Measurements from ENCODE around the gene RFNG. TPM values are rescaled to one million over a fixed set of nuclear protein-coding genes. Genes with fewer than 3 reads are reported as not detected.

Gene RFNG
- total RNA-seq, 1 experiment from 2014 or later: 23.8 TPM

DNA sequence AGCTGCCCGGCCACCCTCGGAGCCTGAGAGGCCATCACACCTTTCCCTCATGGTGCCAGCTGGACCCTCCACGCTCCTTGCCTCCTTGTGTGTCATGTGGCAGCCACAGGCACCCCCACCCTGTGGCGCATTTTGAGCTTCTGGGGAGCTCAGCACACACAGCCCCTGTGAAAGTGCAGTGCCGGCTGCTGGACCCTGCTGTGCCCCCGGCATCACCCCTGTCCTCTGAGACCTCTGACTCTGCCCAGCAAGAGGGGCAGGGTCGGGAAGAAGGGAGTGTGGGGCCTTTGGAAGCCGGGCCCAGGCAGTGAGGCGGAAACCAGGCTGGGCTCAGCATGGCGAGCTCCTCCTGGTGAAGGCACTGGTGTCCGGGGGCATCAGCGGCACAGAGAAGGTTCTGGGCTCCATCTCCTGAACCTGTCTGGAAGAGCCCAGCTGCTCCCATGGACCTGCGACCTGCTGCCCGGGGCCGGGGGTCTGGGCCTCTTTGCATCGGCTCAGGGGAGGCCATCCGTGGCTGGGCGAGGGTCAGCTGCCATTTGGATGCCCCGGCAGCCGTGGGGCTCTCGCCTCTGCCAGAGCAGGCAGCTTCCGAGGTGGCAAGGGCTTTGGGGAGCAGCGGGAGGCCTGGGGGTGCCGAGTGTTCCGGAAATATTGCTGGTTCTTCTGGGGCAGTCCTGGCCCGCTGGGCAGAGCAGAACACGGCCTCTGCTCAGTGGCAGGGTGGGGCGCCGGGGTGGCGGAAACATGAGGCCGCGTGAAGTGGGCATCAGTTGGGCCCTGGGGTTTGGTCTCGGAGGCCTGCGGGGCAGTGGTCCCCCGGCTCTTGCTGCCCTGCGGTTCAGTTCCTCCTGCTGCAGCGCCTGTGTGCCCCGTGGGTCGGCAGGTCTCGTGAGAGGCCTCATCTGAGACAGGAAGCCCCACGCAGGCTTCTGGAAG, 46.8 kb downstream of the RFNG start:
- Histone ChIP-seq H3K27ac (peak overlapping the region; percentile 63), H3K27me3 (replicated peaks) (no peaks in the 10 kb centered on the region), H3K36me3 (no peaks in the 10 kb centered on the region; the same call in 1 of the 2 replicates), H3K4me1 (replicated peaks) (peaks cover 57% of the 10 kb centered on the region), H3K4me3 (no peak overlapping the region), H3K9me3 (replicated peaks) (no peaks in the 10 kb centered on the region)
- DNase-seq (ENCODE audit: low read depth in 1 of 2, low spot score in 2 of 2): no peak

DNA sequence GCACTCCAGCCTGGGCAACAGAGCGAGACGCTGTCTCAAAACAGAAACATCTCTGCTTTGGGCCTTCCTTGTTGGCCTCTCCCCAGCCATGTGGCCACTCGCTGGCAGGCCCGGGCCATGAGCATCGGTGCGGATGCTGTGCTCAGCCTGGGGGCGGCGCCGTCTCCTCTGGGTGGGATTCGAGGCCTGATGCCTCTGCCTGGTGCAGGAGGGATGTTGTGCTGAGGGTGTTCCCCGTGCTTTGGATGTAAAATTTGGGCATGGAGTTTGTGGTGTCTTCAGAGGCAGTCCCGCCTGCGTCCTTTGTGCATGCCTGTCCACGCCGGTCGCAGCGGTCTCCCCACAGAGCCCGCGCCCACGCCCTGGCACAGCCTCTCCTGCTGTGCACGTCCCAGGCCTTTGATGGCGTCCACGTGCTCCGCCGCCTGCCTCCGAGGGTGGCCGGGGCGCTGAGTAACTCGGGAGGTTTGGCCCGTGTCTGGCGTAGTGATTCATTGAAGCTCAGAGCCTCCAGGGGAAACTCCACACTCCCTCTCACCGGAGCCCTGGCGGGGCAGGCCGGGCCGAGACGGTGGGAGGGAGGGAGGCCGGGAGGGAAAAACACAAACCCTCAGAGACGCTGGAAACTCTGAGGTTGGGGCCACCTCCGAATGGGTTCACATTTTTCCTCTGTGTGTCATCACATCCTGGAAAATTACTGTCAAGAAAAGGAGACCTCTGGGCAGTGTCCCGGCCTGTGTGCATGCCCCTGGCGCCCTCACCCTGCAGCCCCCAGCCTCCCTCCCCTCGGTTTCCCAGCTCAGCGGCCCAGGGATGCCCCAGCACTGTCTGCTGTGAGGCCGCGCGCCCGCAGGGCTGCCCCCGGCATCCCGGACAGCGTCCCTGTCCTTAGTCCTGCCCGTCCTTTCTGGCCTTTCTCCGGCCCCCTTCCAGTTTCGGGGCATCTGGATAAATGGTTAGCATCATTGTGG, 47.9 kb downstream of the RFNG start:
- H3K36me3 ChIP-seq: no peaks in the 10 kb centered on the region
- H3K9me3 ChIP-seq (replicated peaks): no peaks in the 10 kb centered on the region
- no peaks in the 10 kb centered on the region for H3K27me3 ChIP-seq (replicated peaks)
- H3K27ac ChIP-seq: peak overlapping the region; percentile 63
- H3K4me1 ChIP-seq (replicated peaks): peaks cover 57% of the 10 kb centered on the region
- DNase-seq (ENCODE audit: low read depth in 1 of 2, low spot score in 2 of 2): peak; percentile 99
- no peak overlapping the region for H3K4me3 ChIP-seq

DNA sequence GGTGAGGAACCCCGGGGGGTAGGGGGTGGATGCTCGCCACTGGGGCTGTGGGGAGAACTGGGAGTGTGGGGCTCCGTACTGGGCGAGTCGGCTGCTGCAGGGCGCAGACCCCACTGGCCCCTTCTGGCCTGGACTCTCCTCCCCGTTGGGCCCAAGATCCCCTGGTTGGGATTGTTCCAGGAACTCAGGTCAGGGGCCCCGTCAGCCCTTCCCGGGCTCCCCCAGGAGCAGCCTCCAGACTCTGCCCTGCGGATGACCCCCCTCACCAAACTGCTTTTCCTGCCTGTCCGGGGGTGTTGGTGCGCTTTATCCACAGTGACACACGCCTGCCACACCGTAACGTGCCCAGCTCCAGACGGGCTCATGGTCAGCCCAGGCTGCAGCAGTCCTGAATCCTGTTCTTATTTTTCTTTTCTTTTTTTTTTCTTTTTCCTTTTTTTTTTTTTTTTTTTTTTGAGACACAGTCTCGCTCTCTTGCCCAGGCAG, 50.0 kb downstream of the RFNG start:
- DNase-seq (ENCODE audit: low read depth in 1 of 2, low spot score in 2 of 2): no peak
- Histone ChIP-seq H3K27ac (no peak overlapping the region), H3K4me3 (no peak overlapping the region), H3K4me1 (replicated peaks) (peaks cover 43% of the 10 kb centered on the region), H3K36me3 (peaks cover 5% of the 10 kb centered on the region), H3K27me3 (replicated peaks) (no peaks in the 10 kb centered on the region; the same call in 1 of the 2 replicates), H3K9me3 (replicated peaks) (no peaks in the 10 kb centered on the region)

DNA sequence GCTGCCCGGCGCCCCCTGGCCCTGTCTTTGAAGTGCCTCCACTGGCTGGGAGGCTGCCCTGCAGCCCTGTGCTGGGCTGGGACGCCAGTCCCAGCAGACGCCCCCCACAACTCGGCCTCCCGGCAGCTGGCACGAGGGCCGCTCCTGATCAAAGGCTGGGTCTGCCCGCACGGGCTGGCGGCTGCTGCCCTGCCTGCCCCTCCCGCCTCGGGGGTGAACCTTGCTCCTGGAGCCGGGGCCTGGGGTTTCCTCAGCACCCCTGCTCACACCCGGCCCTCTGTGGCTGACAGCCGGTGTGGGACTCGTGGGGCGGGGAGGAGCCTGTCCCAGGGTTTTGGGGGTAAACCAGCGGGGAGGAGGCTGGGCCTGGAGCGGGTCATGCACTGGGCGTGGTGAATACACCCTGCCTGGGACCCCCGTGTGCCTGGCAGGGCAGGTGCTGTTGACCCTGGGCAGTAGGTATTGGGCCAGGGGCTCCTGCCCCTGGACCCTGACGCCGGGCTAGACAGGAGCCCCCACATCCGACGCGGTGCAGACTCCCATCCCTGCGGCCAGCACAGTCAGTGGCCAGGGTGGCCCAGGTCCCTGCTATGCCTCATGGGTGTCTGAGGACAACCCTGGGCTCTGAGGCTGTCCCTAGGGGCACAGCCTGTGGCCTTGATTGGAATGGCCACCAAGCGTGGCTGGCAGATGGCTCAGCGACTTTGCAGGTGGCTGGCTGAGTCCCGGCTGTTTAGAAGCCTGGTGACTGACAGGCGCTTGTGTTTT, 50.6 kb downstream of the RFNG start:
- Histone ChIP-seq H3K27me3 (replicated peaks) (no peaks in the 10 kb centered on the region; the same call in 1 of the 2 replicates), H3K9me3 (replicated peaks) (no peaks in the 10 kb centered on the region), H3K4me3 (no peak overlapping the region), H3K4me1 (replicated peaks) (peaks cover 37% of the 10 kb centered on the region), H3K27ac (no peak overlapping the region), H3K36me3 (peaks cover 10% of the 10 kb centered on the region)
- no peak for DNase-seq (ENCODE audit: low read depth in 1 of 2, low spot score in 2 of 2)

DNA sequence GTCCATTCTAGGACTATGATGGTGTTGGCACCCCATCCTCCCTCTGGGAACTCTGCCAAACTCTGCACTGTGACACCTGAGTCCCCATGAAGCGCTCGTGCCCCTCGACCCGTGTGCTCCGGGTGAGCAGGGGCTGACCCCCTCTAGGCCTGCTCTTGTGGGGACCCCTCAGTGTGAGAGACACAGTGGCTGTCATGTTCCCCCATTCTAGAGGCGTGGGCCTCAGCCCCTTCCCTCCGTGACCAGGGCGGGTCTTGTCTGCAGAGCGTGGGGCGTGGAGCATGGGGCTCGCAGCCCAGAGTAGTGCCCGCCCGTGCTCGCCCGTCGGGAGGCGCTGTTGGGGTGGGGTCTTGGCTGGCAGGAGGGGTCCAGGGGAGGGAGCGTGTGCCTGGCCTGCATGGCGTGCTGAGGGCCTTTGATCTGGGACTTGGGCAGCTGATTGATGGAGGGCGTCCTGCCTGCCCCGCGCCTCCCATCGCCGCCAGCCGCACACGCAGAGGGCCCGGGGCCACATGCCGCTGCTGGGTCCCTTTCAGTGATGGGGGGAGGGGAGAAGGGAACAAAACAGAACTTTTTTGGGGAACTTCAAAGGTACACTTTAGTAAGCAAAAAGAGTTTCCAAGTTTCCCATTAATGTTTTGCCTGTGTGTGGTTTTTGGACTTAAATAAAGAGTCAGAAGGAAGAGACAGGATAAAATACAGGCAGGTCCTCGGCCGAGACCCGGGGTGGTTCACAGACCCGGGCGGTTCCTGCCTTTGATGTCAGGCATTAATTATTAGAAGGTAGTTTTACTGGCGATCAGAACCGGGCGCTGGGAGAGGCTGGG, 51.4 kb downstream of the RFNG start:
- no peaks in the 10 kb centered on the region; the same call in 1 of the 2 replicates for H3K27me3 ChIP-seq (replicated peaks)
- H3K4me3 ChIP-seq: no peak overlapping the region
- H3K9me3 ChIP-seq (replicated peaks): no peaks in the 10 kb centered on the region
- no peak for DNase-seq (ENCODE audit: low read depth in 1 of 2, low spot score in 2 of 2)
- peaks cover 17% of the 10 kb centered on the region for H3K36me3 ChIP-seq
- peaks cover 34% of the 10 kb centered on the region for H3K4me1 ChIP-seq (replicated peaks)
- H3K27ac ChIP-seq: no peak overlapping the region

DNA sequence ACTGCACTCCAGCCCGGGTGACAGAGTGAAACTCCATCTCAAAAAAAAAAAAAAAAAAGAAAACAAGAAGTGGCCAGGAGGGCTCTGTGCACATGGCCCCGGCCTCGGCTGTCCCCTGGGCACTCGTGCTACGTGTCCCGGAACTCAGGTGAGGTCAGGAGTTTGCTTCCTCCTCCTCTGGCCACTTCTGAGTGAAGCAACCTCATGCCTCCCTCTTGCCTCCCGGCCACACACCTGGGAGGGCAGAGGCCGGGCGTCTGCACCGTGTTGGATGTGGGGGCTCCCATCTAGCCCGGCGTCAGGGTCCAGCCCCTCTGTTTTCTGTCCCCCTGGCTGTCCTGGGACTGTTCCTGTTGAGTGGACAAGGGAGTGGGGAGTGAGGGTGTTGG, 52.0 kb downstream of the RFNG start:
- no peak for DNase-seq (ENCODE audit: low read depth in 1 of 2, low spot score in 2 of 2)
- Histone ChIP-seq H3K27me3 (replicated peaks) (no peaks in the 10 kb centered on the region; the same call in 1 of the 2 replicates), H3K4me3 (no peak overlapping the region), H3K27ac (no peak overlapping the region), H3K36me3 (peaks cover 17% of the 10 kb centered on the region), H3K4me1 (replicated peaks) (peaks cover 34% of the 10 kb centered on the region), H3K9me3 (replicated peaks) (no peaks in the 10 kb centered on the region)

DNA sequence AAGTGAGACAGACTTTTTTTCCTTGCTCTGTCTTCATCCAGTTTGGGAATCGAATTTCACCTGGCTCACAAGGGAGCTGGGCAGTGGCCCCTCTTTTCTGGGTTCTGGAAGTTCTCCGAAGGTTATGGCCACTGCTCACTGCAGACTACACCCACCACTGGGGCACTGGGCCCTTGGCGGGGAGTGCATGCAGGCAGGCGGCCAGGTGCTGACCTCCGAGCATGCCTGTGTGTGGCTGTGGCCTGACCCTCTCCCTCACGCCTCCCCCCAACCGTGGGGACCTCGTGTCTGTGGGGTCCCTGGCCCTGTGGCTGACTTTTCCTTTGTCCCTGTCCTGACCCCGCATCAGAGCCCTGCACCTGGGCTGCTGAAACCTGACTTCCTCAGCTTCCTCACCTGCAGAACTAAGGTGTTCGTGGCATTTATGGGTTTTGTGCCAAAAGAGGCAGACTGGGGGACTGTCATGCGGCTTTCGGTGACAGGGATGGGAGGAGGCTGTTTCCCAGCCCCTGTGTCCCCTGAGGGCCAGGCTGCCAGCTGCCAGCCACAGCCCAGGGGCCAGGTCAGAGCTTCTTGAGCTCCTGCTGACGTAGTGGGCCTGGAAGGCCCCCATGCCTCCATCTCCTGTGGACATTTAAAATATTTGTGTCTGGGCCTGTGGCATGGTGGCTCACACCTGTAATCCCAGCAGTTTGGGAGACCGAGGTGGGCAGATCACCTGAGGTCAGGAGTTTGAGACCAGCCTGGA, 52.7 kb downstream of the RFNG start:
- no peaks in the 10 kb centered on the region; the same call in 1 of the 2 replicates for H3K27me3 ChIP-seq (replicated peaks)
- no peak overlapping the region for H3K27ac ChIP-seq
- no peaks in the 10 kb centered on the region for H3K9me3 ChIP-seq (replicated peaks)
- H3K36me3 ChIP-seq: peaks cover 17% of the 10 kb centered on the region
- peaks cover 32% of the 10 kb centered on the region for H3K4me1 ChIP-seq (replicated peaks)
- H3K4me3 ChIP-seq: no peak overlapping the region
- no peak for DNase-seq (ENCODE audit: low read depth in 1 of 2, low spot score in 2 of 2)

DNA sequence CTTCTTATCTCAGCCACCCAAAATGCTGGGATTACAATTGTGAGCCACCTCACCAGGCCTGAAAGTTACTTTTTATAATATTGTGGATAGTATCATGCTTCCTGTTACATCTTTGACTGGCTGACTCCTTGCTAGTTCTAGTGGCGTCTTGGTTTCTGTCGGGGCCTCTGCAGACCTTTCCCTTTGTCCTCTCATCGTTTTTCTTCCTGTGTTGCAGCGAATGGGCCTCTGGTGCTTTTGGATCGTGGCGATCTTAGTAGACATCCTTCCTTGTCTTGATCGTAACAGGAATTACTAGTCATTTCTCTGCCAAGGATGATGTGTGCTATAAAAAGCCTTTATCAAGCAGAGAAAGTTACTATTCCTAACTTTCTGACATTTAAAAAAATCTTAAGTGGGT, 53.4 kb downstream of the RFNG start:
- Histone ChIP-seq H3K27me3 (replicated peaks) (no peaks in the 10 kb centered on the region; the same call in 1 of the 2 replicates), H3K27ac (no peak overlapping the region), H3K4me3 (no peak overlapping the region), H3K9me3 (replicated peaks) (no peaks in the 10 kb centered on the region), H3K4me1 (replicated peaks) (peaks cover 27% of the 10 kb centered on the region), H3K36me3 (peaks cover 23% of the 10 kb centered on the region)
- no peak for DNase-seq (ENCODE audit: low read depth in 1 of 2, low spot score in 2 of 2)

Other genes starting within 250 kb of the RFNG start
- not detected in 2 replicates for gene GCGR, start 247.7 kb downstream of the RFNG start, total RNA-seq (2014; rRNA removed; shearing (Covaris generic))
- gene MCRIP1, start 218.5 kb downstream of the RFNG start, total RNA-seq (2014; rRNA removed; shearing (Covaris generic)): 154 and 180 TPM in 2 replicates
- gene PPP1R27, start 216.8 kb downstream of the RFNG start, total RNA-seq (2014; rRNA removed; shearing (Covaris generic)): not detected in 2 replicates
- gene P4HB, start 191.3 kb downstream of the RFNG start, total RNA-seq (2014; rRNA removed; shearing (Covaris generic)): 1,635 and 2,300 TPM in 2 replicates
- gene ARHGDIA, start 180.5 kb downstream of the RFNG start, total RNA-seq (2014; rRNA removed; shearing (Covaris generic)): 276 and 304 TPM in 2 replicates
- gene ALYREF, start 160.2 kb downstream of the RFNG start, total RNA-seq (2014; rRNA removed; shearing (Covaris generic)): 482 and 554 TPM in 2 replicates
- 416 and 712 TPM in 2 replicates for gene ANAPC11, start 160.1 kb downstream of the RFNG start, total RNA-seq (2014; rRNA removed; shearing (Covaris generic))
- gene NPB, start 149.6 kb downstream of the RFNG start, total RNA-seq (2014; rRNA removed; shearing (Covaris generic)): 0.56 and 0.84 TPM in 2 replicates
- 68.8 and 74.2 TPM in 2 replicates for gene PCYT2, start 140.4 kb downstream of the RFNG start, total RNA-seq (2014; rRNA removed; shearing (Covaris generic))
- gene SIRT7, start 133.6 kb downstream of the RFNG start, total RNA-seq (2014; rRNA removed; shearing (Covaris generic)): 23.9 and 34.7 TPM in 2 replicates
- 25.2 and 30.9 TPM in 2 replicates for gene MAFG, start 124.1 kb downstream of the RFNG start, total RNA-seq (2014; rRNA removed; shearing (Covaris generic))
- gene PYCR1, start 114.5 kb downstream of the RFNG start, total RNA-seq (2014; rRNA removed; shearing (Covaris generic)): 67.3 and 83.5 TPM in 2 replicates
- not detected in 2 replicates for gene MYADML2, start 104.6 kb downstream of the RFNG start, total RNA-seq (2014; rRNA removed; shearing (Covaris generic))
- gene NOTUM, start 90.6 kb downstream of the RFNG start, total RNA-seq (2014; rRNA removed; shearing (Covaris generic)): 1.4 and 2.4 TPM in 2 replicates
- 38.5 and 55.4 TPM in 2 replicates for gene ASPSCR1, start 74.2 kb downstream of the RFNG start, total RNA-seq (2014; rRNA removed; shearing (Covaris generic))
- 180 and 261 TPM in 2 replicates for gene CENPX, start 28.9 kb downstream of the RFNG start, total RNA-seq (2014; rRNA removed; shearing (Covaris generic))
- gene LRRC45, start 28.5 kb downstream of the RFNG start, total RNA-seq (2014; rRNA removed; shearing (Covaris generic)): 35.2 and 41.2 TPM in 2 replicates
- 9.9 TPM in 2 replicates for gene RAC3, start 20.1 kb downstream of the RFNG start, total RNA-seq (2014; rRNA removed; shearing (Covaris generic))
- gene DCXR, start 14.1 kb downstream of the RFNG start, total RNA-seq (2014; rRNA removed; shearing (Covaris generic)): 128 and 176 TPM in 2 replicates
- gene GPS1, start 87 bp upstream of the RFNG start, total RNA-seq (2014; rRNA removed; shearing (Covaris generic)): 223 and 226 TPM in 2 replicates
- 181 and 210 TPM in 2 replicates for gene DUS1L, start 14.0 kb upstream of the RFNG start, total RNA-seq (2014; rRNA removed; shearing (Covaris generic))
- 54.6 and 77.6 TPM in 2 replicates for gene FASN, start 46.4 kb upstream of the RFNG start, total RNA-seq (2014; rRNA removed; shearing (Covaris generic))
- 8.2 and 9.4 TPM in 2 replicates for gene CCDC57, start 161.0 kb upstream of the RFNG start, total RNA-seq (2014; rRNA removed; shearing (Covaris generic))
- 149 and 249 TPM in 2 replicates for gene SLC16A3, start 177.2 kb upstream of the RFNG start, total RNA-seq (2014; rRNA removed; shearing (Covaris generic))
- 26.0 and 33.7 TPM in 2 replicates for gene CSNK1D, start 221.9 kb upstream of the RFNG start, total RNA-seq (2014; rRNA removed; shearing (Covaris generic))